Keratinocyte (primary cell): Measurements from ENCODE around the gene LASP1NB.
"Not testable (repeated sequence)": the region's sequence is repeated elsewhere in the genome, so short reads cannot be mapped to it uniquely, and the experiment has no call there.

Source experiments
- EZH2 ChIP-seq: IDR thresholded peaks from one replicate; pipeline ENCODE4 v1.6.1; 2012; ENCODE audit warnings: inconsistent platforms, mild to moderate bottlenecking, low read length, moderate library complexity
- TF ChIP-seq, protein P1 (sequence below), 3 experiments: IDR thresholded peaks in 1 of 3; conservative IDR thresholded peaks in 1 of 3; optimal IDR thresholded peaks in 1 of 3; 2 replicates in 2 of 3; 3 replicates in 1 of 3; pipeline versions ENCODE3 to v1.5.1; 2011; ENCODE audit warnings: low read length in 3 of 3, mild to moderate bottlenecking in 3 of 3, moderate library complexity in 2 of 3, control low read depth in 1 of 3, inconsistent platforms in 1 of 3; ENCODE audit not compliant: insufficient read depth in 2 of 3; ENCODE audit errors: extremely low read depth in 1 of 3

DNA sequence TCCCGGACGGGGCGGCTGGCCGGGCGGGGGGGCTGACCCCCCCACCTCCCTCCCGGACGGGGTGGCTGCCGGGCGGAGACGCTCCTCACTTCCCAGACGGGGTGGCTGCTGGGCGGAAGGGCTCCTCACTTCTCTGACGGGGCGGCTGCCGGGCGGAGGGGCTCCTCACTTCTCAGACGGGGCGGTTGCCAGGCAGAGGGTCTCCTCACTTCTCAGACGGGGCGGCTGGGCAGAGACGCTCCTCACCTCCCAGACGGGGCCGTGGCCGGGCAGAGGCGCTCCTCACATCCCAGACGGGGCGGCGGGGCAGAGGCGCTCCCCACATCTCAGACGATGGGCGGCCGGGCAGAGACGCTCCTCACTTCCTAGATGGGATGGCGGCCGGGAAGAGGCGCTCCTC is 5.4 kb downstream of the LASP1NB start:
- TF ChIP-seq, protein P1, sequence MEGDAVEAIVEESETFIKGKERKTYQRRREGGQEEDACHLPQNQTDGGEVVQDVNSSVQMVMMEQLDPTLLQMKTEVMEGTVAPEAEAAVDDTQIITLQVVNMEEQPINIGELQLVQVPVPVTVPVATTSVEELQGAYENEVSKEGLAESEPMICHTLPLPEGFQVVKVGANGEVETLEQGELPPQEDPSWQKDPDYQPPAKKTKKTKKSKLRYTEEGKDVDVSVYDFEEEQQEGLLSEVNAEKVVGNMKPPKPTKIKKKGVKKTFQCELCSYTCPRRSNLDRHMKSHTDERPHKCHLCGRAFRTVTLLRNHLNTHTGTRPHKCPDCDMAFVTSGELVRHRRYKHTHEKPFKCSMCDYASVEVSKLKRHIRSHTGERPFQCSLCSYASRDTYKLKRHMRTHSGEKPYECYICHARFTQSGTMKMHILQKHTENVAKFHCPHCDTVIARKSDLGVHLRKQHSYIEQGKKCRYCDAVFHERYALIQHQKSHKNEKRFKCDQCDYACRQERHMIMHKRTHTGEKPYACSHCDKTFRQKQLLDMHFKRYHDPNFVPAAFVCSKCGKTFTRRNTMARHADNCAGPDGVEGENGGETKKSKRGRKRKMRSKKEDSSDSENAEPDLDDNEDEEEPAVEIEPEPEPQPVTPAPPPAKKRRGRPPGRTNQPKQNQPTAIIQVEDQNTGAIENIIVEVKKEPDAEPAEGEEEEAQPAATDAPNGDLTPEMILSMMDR (optimal IDR thresholded peaks at IDR 0.05 in 1 of 3, IDR thresholded peaks at IDR 0.05 in 1 of 3, conservative IDR thresholded peaks at IDR 0.05 in 1 of 3; ENCODE audit: extremely low read depth in 1 of 3, insufficient read depth in 2 of 3, low read length in 3 of 3), result not testable (repeated sequence)
- TF ChIP-seq EZH2, result not testable (repeated sequence)
